ENCODE results near the gene KLHL28. TPM values are rescaled to one million over a fixed set of nuclear protein-coding genes. Genes with fewer than 3 reads are reported as not detected.
"Not testable (repeated sequence)": the region's sequence is repeated elsewhere in the genome, so short reads cannot be mapped to it uniquely, and the experiment has no call there.

The KLHL28 gene
- total RNA-seq, 1 experiment from 2014 or later = 2.9 TPM

GRCh38 chr14:44912041-44912869 is 49.5 kb downstream of the KLHL28 start:
- in situ Hi-C loops (cut with HindIII; ENCODE audit: low pct_unique_long_range_greater_than_20kb, low sequenced_read_pairs) = no loop called here
- no peak for DNase-seq (ENCODE audit: low read depth)

- in situ Hi-C loops (cut with HindIII; ENCODE audit: low pct_unique_long_range_greater_than_20kb, low sequenced_read_pairs) = no loop called here
- no peak for DNase-seq (ENCODE audit: low read depth)
Observed at GRCh38 chr14:44910821-44911220, 50.9 kb downstream of the KLHL28 start.

- in situ Hi-C loops (cut with HindIII; ENCODE audit: low pct_unique_long_range_greater_than_20kb, low sequenced_read_pairs) = no loop called here
- DNase-seq (ENCODE audit: low read depth) = no peak
Observed at GRCh38 chr14:44901696-44902095, 60.1 kb downstream of the KLHL28 start.

GRCh38 chr14:44898551-44898950 is 63.2 kb downstream of the KLHL28 start:
- no peak for DNase-seq (ENCODE audit: low read depth)
- in situ Hi-C loops (cut with HindIII; ENCODE audit: low pct_unique_long_range_greater_than_20kb, low sequenced_read_pairs) = no loop called here

GRCh38 chr14:44897845-44898151 is 63.9 kb downstream of the KLHL28 start:
- DNase-seq (ENCODE audit: low read depth) = no peak
- in situ Hi-C loops (cut with HindIII; ENCODE audit: low pct_unique_long_range_greater_than_20kb, low sequenced_read_pairs) = no loop called here

GRCh38 chr14:44897041-44897844 is 64.5 kb downstream of the KLHL28 start:
- peak; percentile 88 for DNase-seq (ENCODE audit: low read depth)
- in situ Hi-C loops (cut with HindIII; ENCODE audit: low pct_unique_long_range_greater_than_20kb, low sequenced_read_pairs) = no loop called here

- in situ Hi-C loops (cut with HindIII; ENCODE audit: low pct_unique_long_range_greater_than_20kb, low sequenced_read_pairs) = no loop called here
- no peak for DNase-seq (ENCODE audit: low read depth)
Observed at GRCh38 chr14:44896275-44897040, 65.3 kb downstream of the KLHL28 start.

- no peak for DNase-seq (ENCODE audit: low read depth)
- in situ Hi-C loops (cut with HindIII; ENCODE audit: low pct_unique_long_range_greater_than_20kb, low sequenced_read_pairs) = no loop called here
Observed at GRCh38 chr14:44895716-44896115, 66.0 kb downstream of the KLHL28 start.

- no peak for DNase-seq (ENCODE audit: low read depth)
- in situ Hi-C loops (cut with HindIII; ENCODE audit: low pct_unique_long_range_greater_than_20kb, low sequenced_read_pairs) = no loop called here
Observed at GRCh38 chr14:44893535-44893934, 68.2 kb downstream of the KLHL28 start.

- DNase-seq (ENCODE audit: low read depth); in situ Hi-C loops (cut with HindIII; ENCODE audit: low pct_unique_long_range_greater_than_20kb, low sequenced_read_pairs): not testable (repeated sequence)
Observed at GRCh38 chr14:44891726-44892372, 69.9 kb downstream of the KLHL28 start.

- no peak for DNase-seq (ENCODE audit: low read depth)
- in situ Hi-C loops (cut with HindIII; ENCODE audit: low pct_unique_long_range_greater_than_20kb, low sequenced_read_pairs) = no loop called here
Observed at GRCh38 chr14:44889595-44890471, 71.9 kb downstream of the KLHL28 start.

GRCh38 chr14:44887596-44887955 is 74.2 kb downstream of the KLHL28 start:
- DNase-seq (ENCODE audit: low read depth) = no peak

GRCh38 chr14:44886860-44887595 is 74.7 kb downstream of the KLHL28 start:
- in situ Hi-C loops (cut with HindIII; ENCODE audit: low pct_unique_long_range_greater_than_20kb, low sequenced_read_pairs) = no loop called here
- no peak for DNase-seq (ENCODE audit: low read depth)

More at GRCh38 chr14:44887596-44887955, 74.2 kb downstream of the KLHL28 start:
- in situ Hi-C loops (cut with HindIII; ENCODE audit: low pct_unique_long_range_greater_than_20kb, low sequenced_read_pairs) = no loop called here

GRCh38 chr14:44880791-44881190 is 81.0 kb downstream of the KLHL28 start:
- in situ Hi-C loops (cut with HindIII; ENCODE audit: low pct_unique_long_range_greater_than_20kb, low sequenced_read_pairs) = no loop called here
- DNase-seq (ENCODE audit: low read depth) = no peak
